Measurements from ENCODE around the gene HMG20A.
A peak's percentile ranks its signal among the peaks of the same experiment; 100 is the strongest.

The HMG20A gene

GRCh38 chr15:77437264-77437663 lies 16.6 kb downstream of the HMG20A start:
- peak overlapping the region in 1 of 2 donors; percentile 63 for H3K27ac Mint-ChIP-seq
- DNase-seq (no peak), ATAC-seq (no peak)
- no peaks in the 10 kb centered on the region for H3K9me3 Mint-ChIP-seq
- H3K27me3 Mint-ChIP-seq: no peaks in the 10 kb centered on the region
- peak overlapping the region; percentile 27 to 36 for H3K4me3 Mint-ChIP-seq
- peaks cover 41% of the 10 kb centered on the region for H3K4me1 Mint-ChIP-seq

- no peak for ATAC-seq
- Mint-ChIP-seq H3K27ac (no peak overlapping the region), H3K9me3 (no peaks in the 10 kb centered on the region), H3K4me1 (peaks cover 39% of the 10 kb centered on the region), H3K27me3 (no peaks in the 10 kb centered on the region), H3K4me3 (no peak overlapping the region)
- no peak for DNase-seq
These were observed 19.8 kb downstream of the HMG20A start for GRCh38 chr15:77440378-77440999.

GRCh38 chr15:77446840-77447390 lies 26.2 kb downstream of the HMG20A start:
- DNase-seq (no peak), ATAC-seq (no peak)
- Mint-ChIP-seq H3K27me3 (no peaks in the 10 kb centered on the region), H3K9me3 (no peaks in the 10 kb centered on the region), H3K27ac (no peak overlapping the region), H3K4me3 (no peak overlapping the region), H3K4me1 (peaks cover 21% of the 10 kb centered on the region)

- DNase-seq (no peak), ATAC-seq (no peak)
- Mint-ChIP-seq H3K27me3 (no peaks in the 10 kb centered on the region), H3K27ac (no peak overlapping the region), H3K4me3 (no peak overlapping the region), H3K9me3 (no peaks in the 10 kb centered on the region), H3K4me1 (peaks cover 32% of the 10 kb centered on the region)
These were observed 33.6 kb downstream of the HMG20A start for GRCh38 chr15:77454265-77454664.

DNA sequence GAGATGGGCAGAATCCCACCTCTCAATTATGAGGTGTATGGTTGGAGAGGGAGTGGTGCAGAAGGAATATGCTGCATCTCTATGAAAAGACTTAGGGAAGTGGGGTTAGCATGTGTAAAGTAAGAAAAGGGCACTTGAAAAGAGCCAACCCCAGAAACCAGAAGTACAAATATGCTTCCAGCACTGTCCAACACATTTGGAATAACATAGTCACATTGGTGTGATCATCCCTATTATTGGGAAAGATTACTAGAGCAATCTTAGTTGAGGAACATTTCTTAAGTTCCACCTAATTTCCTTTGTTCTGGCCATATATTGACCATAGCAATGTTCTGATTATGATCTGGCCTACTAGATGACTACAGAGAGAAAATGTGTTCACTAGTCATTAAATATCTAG lies 34.3 kb downstream of the HMG20A start:
- no peak overlapping the region for H3K27ac Mint-ChIP-seq
- no peak overlapping the region for H3K4me3 Mint-ChIP-seq
- no peaks in the 10 kb centered on the region for H3K9me3 Mint-ChIP-seq
- H3K4me1 Mint-ChIP-seq: peaks cover 32% of the 10 kb centered on the region
- H3K27me3 Mint-ChIP-seq: no peaks in the 10 kb centered on the region
- DNase-seq (no peak), ATAC-seq (no peak)

- no peaks in the 10 kb centered on the region for H3K27me3 Mint-ChIP-seq
- ATAC-seq (no peak), DNase-seq (no peak)
- H3K4me1 Mint-ChIP-seq: peaks cover 32% of the 10 kb centered on the region
- no peaks in the 10 kb centered on the region for H3K9me3 Mint-ChIP-seq
- no peak overlapping the region for H3K4me3 Mint-ChIP-seq
- no peak overlapping the region for H3K27ac Mint-ChIP-seq
These were observed 35.1 kb downstream of the HMG20A start for GRCh38 chr15:77455696-77456321.

DNA sequence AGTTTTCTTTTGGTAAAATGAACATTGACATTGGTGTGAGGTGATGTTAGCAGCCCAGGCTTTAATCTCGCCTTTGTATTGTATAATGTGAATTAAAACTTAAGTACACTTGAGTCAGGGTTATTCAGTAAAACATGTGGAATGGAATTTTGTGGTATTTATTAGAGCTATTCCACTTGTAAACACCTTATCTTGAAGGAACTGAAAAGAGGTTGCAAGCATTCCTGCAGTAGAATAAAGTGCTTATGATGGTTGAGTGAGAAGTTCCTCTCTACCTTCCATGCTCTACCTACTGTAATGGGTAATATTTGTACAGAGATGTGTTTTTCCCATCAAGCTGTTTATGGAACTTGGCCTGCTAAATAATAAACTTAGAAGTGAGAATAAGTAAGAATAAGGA lies 36.1 kb downstream of the HMG20A start:
- Mint-ChIP-seq H3K9me3 (no peaks in the 10 kb centered on the region), H3K4me3 (no peak overlapping the region), H3K27me3 (no peaks in the 10 kb centered on the region), H3K4me1 (peaks cover 32% of the 10 kb centered on the region), H3K27ac (no peak overlapping the region)
- no peak for DNase-seq
- ATAC-seq: no peak

DNA sequence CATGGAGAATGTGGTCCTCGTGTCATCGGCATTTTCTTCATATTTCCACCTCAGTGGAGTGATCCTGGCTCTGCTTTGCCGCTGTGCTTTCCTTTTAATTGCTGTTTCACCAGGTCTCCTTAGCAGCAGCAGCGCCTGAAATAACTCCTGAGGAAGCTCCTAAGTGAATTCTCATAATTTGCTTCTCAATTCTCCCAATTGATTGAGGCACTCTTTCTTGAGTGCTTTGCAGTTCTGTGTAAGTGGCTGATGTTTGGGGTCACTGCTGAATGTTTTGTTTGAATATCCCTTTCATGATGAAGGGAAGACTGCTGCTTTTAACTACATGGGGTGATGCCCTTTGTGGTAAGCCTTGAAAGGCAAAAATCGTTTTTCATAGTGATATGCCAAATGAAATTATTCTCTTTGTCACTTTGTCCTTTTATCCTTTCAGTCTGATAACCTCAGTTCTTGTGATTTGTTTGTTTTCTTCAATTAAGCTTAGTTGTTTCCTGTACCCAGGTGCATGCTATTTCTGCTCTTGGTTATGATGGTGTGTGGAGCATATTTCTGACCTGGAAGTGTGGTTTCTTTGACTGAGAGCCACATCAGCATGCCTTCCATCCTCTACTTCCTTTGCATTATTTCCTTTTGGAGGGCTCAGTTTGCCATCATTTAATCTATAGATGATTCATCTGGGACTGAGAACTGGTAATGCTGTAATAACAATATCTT lies 36.7 kb downstream of the HMG20A start:
- ATAC-seq: peak; percentile 55
- peak overlapping the region; percentile 4 to 59 for H3K27ac Mint-ChIP-seq
- H3K4me1 Mint-ChIP-seq: peaks cover 32% of the 10 kb centered on the region
- no peaks in the 10 kb centered on the region for H3K9me3 Mint-ChIP-seq
- H3K27me3 Mint-ChIP-seq: no peaks in the 10 kb centered on the region
- no peak for DNase-seq
- H3K4me3 Mint-ChIP-seq: peak overlapping the region in 1 of 2 donors; percentile 6

- Mint-ChIP-seq H3K4me1 (peaks cover 32% of the 10 kb centered on the region), H3K27ac (peak overlapping the region in 1 of 2 donors; percentile 59), H3K9me3 (no peaks in the 10 kb centered on the region), H3K4me3 (peak overlapping the region in 1 of 2 donors; percentile 6), H3K27me3 (no peaks in the 10 kb centered on the region)
- no peak for ATAC-seq
- no peak for DNase-seq
These were observed 37.2 kb downstream of the HMG20A start for GRCh38 chr15:77457905-77458265.

- Mint-ChIP-seq H3K27ac (no peak overlapping the region), H3K4me3 (no peak overlapping the region), H3K4me1 (peaks cover 32% of the 10 kb centered on the region), H3K9me3 (no peaks in the 10 kb centered on the region), H3K27me3 (no peaks in the 10 kb centered on the region)
- ATAC-seq (no peak), DNase-seq (no peak)
These were observed 38.3 kb downstream of the HMG20A start for GRCh38 chr15:77459031-77459430.

DNA sequence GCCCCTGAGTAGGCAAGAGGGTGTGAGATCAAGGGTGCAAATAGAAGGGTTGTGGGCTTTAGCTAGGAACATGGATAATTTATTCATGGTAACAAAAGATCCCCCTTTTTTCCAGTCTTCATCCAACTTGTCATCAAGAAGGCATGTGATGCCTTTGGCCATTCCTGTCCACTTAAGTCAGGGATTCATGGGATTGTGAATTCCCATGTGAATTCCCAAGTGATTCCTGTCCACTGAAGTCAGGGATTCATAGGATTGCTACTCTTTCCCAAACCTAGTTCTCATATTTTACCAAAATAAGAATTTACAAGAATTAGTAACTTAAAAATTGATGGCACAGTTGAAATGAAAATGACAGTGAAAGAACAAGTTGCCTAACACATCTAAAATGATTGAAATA lies 40.8 kb downstream of the HMG20A start:
- Mint-ChIP-seq H3K27ac (no peak overlapping the region), H3K27me3 (no peaks in the 10 kb centered on the region), H3K4me1 (peaks cover 14% of the 10 kb centered on the region), H3K9me3 (no peaks in the 10 kb centered on the region), H3K4me3 (no peak overlapping the region)
- ATAC-seq: no peak
- no peak for DNase-seq

DNA sequence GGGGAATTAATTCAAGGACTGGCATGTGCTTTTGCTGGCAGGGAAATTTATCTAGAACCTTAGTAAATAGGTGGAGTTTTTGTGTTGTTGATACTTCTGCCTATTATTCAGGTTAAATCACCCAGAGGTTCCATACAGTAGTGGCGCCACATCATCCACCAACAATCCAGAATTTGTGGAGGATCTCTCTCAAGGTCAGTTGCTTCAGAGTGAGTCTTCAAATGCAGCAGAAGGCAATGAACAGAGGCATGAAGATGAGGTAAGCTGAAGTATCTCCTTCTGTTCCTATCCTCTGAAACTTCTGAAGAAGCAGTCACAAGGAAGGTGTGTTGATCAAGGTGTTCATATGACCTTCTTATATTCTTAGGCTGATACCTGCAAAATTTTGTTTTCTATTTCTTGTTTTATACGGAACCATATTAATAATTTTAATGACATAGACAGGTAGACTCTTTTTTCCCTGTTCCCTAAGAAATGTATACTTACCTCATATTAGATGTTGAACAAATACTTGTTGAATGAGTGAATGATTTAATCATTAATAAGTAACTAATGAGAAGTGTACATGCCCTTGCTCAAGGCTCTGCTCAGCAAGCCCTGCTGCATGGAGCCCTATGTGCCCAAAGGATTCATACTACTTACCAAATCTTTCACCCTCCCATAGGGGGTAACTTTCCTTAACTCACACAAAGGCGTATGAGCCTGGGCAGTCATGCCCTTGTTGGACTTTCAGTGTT lies 43.6 kb downstream of the HMG20A start:
- H3K27me3 Mint-ChIP-seq: no peaks in the 10 kb centered on the region
- DNase-seq (no peak), ATAC-seq (no peak)
- H3K27ac Mint-ChIP-seq: no peak overlapping the region
- H3K4me1 Mint-ChIP-seq: no peaks in the 10 kb centered on the region
- H3K9me3 Mint-ChIP-seq: no peaks in the 10 kb centered on the region
- H3K4me3 Mint-ChIP-seq: no peak overlapping the region

- DNase-seq (no peak), ATAC-seq (no peak)
- H3K27ac Mint-ChIP-seq: no peak overlapping the region
- no peak overlapping the region for H3K4me3 Mint-ChIP-seq
- H3K27me3 Mint-ChIP-seq: no peaks in the 10 kb centered on the region
- H3K4me1 Mint-ChIP-seq: no peaks in the 10 kb centered on the region
- H3K9me3 Mint-ChIP-seq: no peaks in the 10 kb centered on the region
These were observed 45.8 kb downstream of the HMG20A start for GRCh38 chr15:77466521-77466920.

GRCh38 chr15:77468896-77469295 lies 48.2 kb downstream of the HMG20A start:
- no peak overlapping the region for H3K4me3 Mint-ChIP-seq
- no peaks in the 10 kb centered on the region for H3K27me3 Mint-ChIP-seq
- no peaks in the 10 kb centered on the region for H3K9me3 Mint-ChIP-seq
- H3K4me1 Mint-ChIP-seq: no peaks in the 10 kb centered on the region
- DNase-seq (no peak), ATAC-seq (no peak)
- H3K27ac Mint-ChIP-seq: peak overlapping the region in 1 of 2 donors; percentile 23

DNA sequence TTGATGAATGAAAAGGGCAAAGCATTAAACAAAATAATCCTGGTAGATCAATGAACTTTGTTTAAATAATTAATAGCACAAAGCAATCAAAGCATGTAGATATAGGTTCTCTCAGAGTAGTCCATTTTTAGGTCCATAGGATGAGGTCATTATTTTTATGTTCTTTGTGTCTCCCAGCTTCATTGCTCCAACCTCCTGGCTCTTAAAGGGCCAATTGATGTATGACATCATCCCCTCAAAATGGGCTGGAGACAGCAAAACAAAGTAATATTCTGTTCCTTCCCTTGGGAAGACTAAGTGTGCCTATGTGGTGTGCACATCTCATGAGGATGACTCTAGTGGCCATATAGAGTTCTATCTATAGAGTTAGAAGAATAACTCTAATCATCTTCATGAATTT lies 49.5 kb downstream of the HMG20A start:
- H3K27ac Mint-ChIP-seq: no peak overlapping the region
- H3K4me3 Mint-ChIP-seq: no peak overlapping the region
- DNase-seq (no peak), ATAC-seq (no peak)
- H3K4me1 Mint-ChIP-seq: no peaks in the 10 kb centered on the region
- H3K9me3 Mint-ChIP-seq: no peaks in the 10 kb centered on the region
- no peaks in the 10 kb centered on the region for H3K27me3 Mint-ChIP-seq

DNA sequence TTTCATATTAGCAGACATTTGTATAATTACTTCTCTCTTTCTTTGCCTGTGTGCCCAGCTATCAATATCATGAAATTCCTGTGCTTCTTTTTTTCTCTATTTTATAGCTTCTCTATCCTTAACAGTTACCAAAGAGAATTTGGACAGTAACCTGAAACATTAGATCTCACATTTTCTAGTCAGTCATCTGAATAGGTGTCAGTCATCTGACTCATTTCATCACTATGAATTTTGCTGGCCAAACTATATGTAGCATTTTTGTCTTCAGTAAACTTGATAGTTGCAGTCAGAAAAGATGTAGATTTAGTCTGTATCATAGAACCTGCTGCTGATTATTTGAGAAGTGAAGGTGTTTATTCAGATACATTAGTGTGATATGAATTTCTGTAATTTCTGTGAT lies 52.6 kb downstream of the HMG20A start:
- no peak for ATAC-seq

More for the DNA sequence above, 52.6 kb downstream of the HMG20A start:
- DNase-seq: no peak
- no peaks in the 10 kb centered on the region for H3K4me1 Mint-ChIP-seq
- no peaks in the 10 kb centered on the region for H3K9me3 Mint-ChIP-seq
- no peak overlapping the region for H3K4me3 Mint-ChIP-seq
- H3K27me3 Mint-ChIP-seq: no peaks in the 10 kb centered on the region
- H3K27ac Mint-ChIP-seq: peak overlapping the region; percentile 1 to 79
